HCT116 (cell line): ENCODE results near the gene LYST. TPM values are rescaled to one million over a fixed set of nuclear protein-coding genes. Genes with fewer than 3 reads are reported as not detected.
A peak's percentile ranks its signal among the peaks of the same experiment; 100 is the strongest.

Experiments
- ATAC-seq: fragments of 200-7000 bp; cut with Tn5 transposase; 2 replicates; pipeline ENCODE4 v1.9.1; 2020; ENCODE audit warnings: mild to moderate bottlenecking, moderate library complexity
- BruUV-seq: library from RNA; stranded (reverse); fragments of 400-500 nt; replicated peaks from 2 replicates; lab custom pipeline; 2021; lab: Mats Ljungman, UMichigan
- CTCF ChIA-PET: fragments of 300-600 bp; sonication (Branson Sonifier 250); formaldehyde crosslinking; loops from one replicate; lab custom pipeline; 2021; ENCODE audit warnings: antibody characterized with exemption; lab: Charles Lee
- POLR2A ChIA-PET: fragments of 300-600, 350-600 bp; sonication (Branson Sonifier 250); formaldehyde crosslinking; loops from one replicate; lab custom pipeline; 2021; ENCODE audit warnings: antibody characterized with exemption; lab: Charles Lee
- RAD21 ChIA-PET, 2 experiments: fragments of 300-600 bp; sonication (Branson Sonifier 250); formaldehyde crosslinking; loops; one replicate each; lab custom pipeline; 2023; ENCODE audit warnings: low total read pairs in 2 of 2; ENCODE audit not compliant: uncharacterized antibody in 2 of 2, unreplicated experiment in 2 of 2, low non-redundant PET in 1 of 2; lab: Charles Lee
- DNase-seq: peaks from one replicate; pipeline ENCODE4 v3.0.0-alpha.2; 2010; ENCODE audit warnings: low read depth, low spot score
- H2AFZ ChIP-seq: fragments of 200-600 bp; shearing (Covaris generic), sonication (generic); 2 replicates; pipeline ENCODE4 v1.6.1; 2017; ENCODE audit warnings: low read depth, mixed run types, mixed read lengths, antibody characterized with exemption, low read length; ENCODE audit not compliant: poor library complexity, severe bottlenecking
- H3K27ac ChIP-seq: 2 replicates; pipeline ENCODE4 v1.5.1; 2012; ENCODE audit warnings: low read depth, low read length
- H3K27me3 ChIP-seq: fragments of 200-600 bp; sonication (generic); 2 replicates; pipeline ENCODE4 v1.6.1; 2016; ENCODE audit warnings: mixed run types, low read length, mixed read lengths; ENCODE audit not compliant: insufficient read depth
- H3K36me3 ChIP-seq, 2 experiments: fragments of 200-500 bp in 1 of 2; fragments of 200-600 bp in 1 of 2; sonication (Bioruptor generic) in 1 of 2; sonication (generic) in 1 of 2; 2 replicates each; pipeline versions ENCODE4 v1.5.1 to v1.6.1; 2014 to 2016; ENCODE audit warnings: low read length in 2 of 2, inconsistent platforms in 1 of 2, mixed read lengths in 1 of 2, mixed run types in 1 of 2; ENCODE audit not compliant: insufficient read depth in 2 of 2, control insufficient read depth in 1 of 2
- H3K4me1 ChIP-seq, 2 experiments: fragments of 200-600 bp in 1 of 2; sonication (generic) in 1 of 2; 2 replicates each; pipeline versions ENCODE4 v1.5.1 to v1.6.1; 2012 to 2017; ENCODE audit warnings: low read length in 2 of 2, inconsistent platforms in 1 of 2, mild to moderate bottlenecking in 1 of 2, mixed read lengths in 1 of 2, mixed run types in 1 of 2, moderate library complexity in 1 of 2; ENCODE audit not compliant: insufficient read depth in 2 of 2, control insufficient read depth in 1 of 2
- H3K4me2 ChIP-seq: fragments of 200-600 bp; sonication (generic); 2 replicates; pipeline ENCODE4 v1.6.1; 2017; ENCODE audit warnings: mixed run types, low read length, mixed read lengths
- H3K4me3 ChIP-seq, 2 experiments: fragments of 200-600 bp in 1 of 2; sonication (generic) in 1 of 2; replicated peaks in 1 of 2; 2 replicates each; pipeline ENCODE4 v1.5.1; 2011 to 2016; ENCODE audit warnings: low read length in 2 of 2, control low read depth in 1 of 2, low read depth in 1 of 2, mild to moderate bottlenecking in 1 of 2, mixed read lengths in 1 of 2, mixed run types in 1 of 2
- H3K79me2 ChIP-seq: fragments of 200-600 bp; sonication (generic); 2 replicates; pipeline ENCODE4 v1.6.1; 2017; ENCODE audit warnings: mild to moderate bottlenecking, mixed run types, low read length, moderate library complexity, mixed read lengths; ENCODE audit not compliant: insufficient read depth
- H3K9ac ChIP-seq: fragments of 200-600 bp; sonication (generic); 2 replicates; pipeline ENCODE4 v1.6.1; 2016; ENCODE audit warnings: low read length, mixed read lengths
- H3K9me2 ChIP-seq: fragments of 200-600 bp; sonication (generic), shearing (Covaris generic); 2 replicates; pipeline ENCODE4 v1.6.1; 2017; ENCODE audit warnings: mixed run types, mild to moderate bottlenecking, moderate library complexity; ENCODE audit not compliant: insufficient read depth
- H3K9me3 ChIP-seq, 2 experiments: fragments of 200-500 bp in 1 of 2; fragments of 200-600 bp in 1 of 2; sonication (Bioruptor generic) in 1 of 2; sonication (generic) in 1 of 2; 2 replicates each; pipeline ENCODE4 v1.6.1; 2014 to 2017; ENCODE audit warnings: low read length in 2 of 2, mixed read lengths in 2 of 2, inconsistent platforms in 1 of 2, low read depth in 1 of 2, mild to moderate bottlenecking in 1 of 2, mixed run types in 1 of 2, moderate library complexity in 1 of 2; ENCODE audit not compliant: control insufficient read depth in 1 of 2, insufficient read depth in 1 of 2
- H4K20me1 ChIP-seq: fragments of 200-600 bp; sonication (generic), shearing (Covaris generic); 2 replicates; pipeline ENCODE4 v1.6.1; 2017; ENCODE audit warnings: mixed run types, mild to moderate bottlenecking, moderate library complexity; ENCODE audit not compliant: insufficient read depth
- RAD21 ChIP-seq: IDR thresholded peaks from 2 replicates; pipeline ENCODE4 v1.6.1; 2012; ENCODE audit warnings: low read depth, mild to moderate bottlenecking
- TCF7L2 ChIP-seq: IDR thresholded peaks from 2 replicates; pipeline ENCODE4 v1.7.0; 2011; ENCODE audit warnings: borderline replicate concordance, inconsistent platforms; ENCODE audit not compliant: insufficient read depth, insufficient read length; ENCODE audit errors: extremely low read depth
- intact Hi-C: fragments of 100-400 bp; cut with micrococcal nuclease; formaldehyde crosslinking; loops from 2 replicates; pipeline ENCODE4 v1.10.0; 2022
- total RNA-seq: library from RNA; stranded (reverse); gene quantifications from one replicate; pipeline ENCODE4 v1.2.1, GENCODE V29; 2021; ENCODE audit not compliant: unreplicated experiment
- TF ChIP-seq, protein P1 (sequence below): IDR thresholded peaks from 2 replicates; pipeline ENCODE4 v1.6.1; 2012; ENCODE audit warnings: low read depth

Gene LYST
- total RNA-seq, 1 experiment from 2014 or later: 6.6 TPM

DNA sequence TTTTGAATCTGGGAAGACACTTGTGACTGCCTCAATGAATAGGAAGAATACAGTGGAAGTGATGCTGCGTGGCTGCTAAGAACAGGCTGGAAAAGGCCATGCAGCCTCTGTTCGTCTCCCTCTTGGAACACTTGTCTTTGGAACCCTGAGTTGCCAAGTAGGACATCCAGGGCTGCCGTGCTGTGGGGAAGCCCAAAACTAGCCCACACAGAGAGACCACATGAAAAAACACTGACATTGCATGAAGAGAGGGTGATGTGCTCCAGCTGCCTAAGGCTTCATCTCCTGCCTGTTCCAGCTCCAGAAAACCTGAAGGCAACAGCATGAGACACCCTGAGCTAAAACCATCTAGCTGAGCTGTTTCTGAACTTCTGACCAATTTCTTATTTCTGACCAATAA, 156.0 kb downstream of the LYST start:
- Histone ChIP-seq H3K27me3 (no peaks in the 10 kb centered on the region), H3K4me3 (no peak overlapping the region), H3K79me2 (no peaks in the 10 kb centered on the region), H3K27ac (no peak overlapping the region), H3K4me1 (peaks cover 0 to 26% of the 10 kb centered on the region in 2 experiments; a peak in 2 of 4 replicates), H3K9ac (no peak overlapping the region), H4K20me1 (no peaks in the 10 kb centered on the region), H3K9me3 (no peaks in the 10 kb centered on the region), H3K9me2 (no peaks in the 10 kb centered on the region; the same call in 1 of the 2 replicates), H3K36me3 (no peaks in the 10 kb centered on the region), H2AFZ (no peak overlapping the region), H3K4me2 (no peak overlapping the region)
- no peak for ATAC-seq
- POLR2A ChIA-PET: no interaction called here
- intact Hi-C loops: no loop called here
- RAD21 ChIA-PET: no interaction called here
- no peak for TF ChIP-seq TCF7L2
- TF ChIP-seq, protein P1, sequence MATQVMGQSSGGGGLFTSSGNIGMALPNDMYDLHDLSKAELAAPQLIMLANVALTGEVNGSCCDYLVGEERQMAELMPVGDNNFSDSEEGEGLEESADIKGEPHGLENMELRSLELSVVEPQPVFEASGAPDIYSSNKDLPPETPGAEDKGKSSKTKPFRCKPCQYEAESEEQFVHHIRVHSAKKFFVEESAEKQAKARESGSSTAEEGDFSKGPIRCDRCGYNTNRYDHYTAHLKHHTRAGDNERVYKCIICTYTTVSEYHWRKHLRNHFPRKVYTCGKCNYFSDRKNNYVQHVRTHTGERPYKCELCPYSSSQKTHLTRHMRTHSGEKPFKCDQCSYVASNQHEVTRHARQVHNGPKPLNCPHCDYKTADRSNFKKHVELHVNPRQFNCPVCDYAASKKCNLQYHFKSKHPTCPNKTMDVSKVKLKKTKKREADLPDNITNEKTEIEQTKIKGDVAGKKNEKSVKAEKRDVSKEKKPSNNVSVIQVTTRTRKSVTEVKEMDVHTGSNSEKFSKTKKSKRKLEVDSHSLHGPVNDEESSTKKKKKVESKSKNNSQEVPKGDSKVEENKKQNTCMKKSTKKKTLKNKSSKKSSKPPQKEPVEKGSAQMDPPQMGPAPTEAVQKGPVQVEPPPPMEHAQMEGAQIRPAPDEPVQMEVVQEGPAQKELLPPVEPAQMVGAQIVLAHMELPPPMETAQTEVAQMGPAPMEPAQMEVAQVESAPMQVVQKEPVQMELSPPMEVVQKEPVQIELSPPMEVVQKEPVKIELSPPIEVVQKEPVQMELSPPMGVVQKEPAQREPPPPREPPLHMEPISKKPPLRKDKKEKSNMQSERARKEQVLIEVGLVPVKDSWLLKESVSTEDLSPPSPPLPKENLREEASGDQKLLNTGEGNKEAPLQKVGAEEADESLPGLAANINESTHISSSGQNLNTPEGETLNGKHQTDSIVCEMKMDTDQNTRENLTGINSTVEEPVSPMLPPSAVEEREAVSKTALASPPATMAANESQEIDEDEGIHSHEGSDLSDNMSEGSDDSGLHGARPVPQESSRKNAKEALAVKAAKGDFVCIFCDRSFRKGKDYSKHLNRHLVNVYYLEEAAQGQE: no peak
- no peak for DNase-seq
- CTCF ChIA-PET: no interaction called here
- BruUV-seq: no TSS peak

DNA sequence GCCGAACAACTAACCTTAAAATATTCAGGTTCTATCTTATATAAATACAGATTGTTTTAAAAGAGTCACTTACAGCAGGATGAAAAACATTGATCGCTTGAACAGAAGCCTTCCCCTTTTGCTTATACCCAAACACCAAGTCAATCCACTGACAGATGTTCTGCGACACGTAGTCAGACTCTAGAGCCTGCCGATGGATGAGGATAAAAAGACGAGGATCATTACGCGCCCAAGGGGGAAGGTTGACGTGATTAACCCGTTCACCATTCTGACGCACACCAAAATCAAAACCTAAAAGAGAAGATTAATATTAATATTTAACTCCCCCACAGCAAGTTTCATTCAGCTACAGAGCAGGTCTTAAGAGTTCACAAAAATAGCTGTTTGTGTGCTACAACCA, 157.7 kb downstream of the LYST start:
- H3K27ac ChIP-seq: no peak overlapping the region; the same call in 1 of the 2 replicates

More for the DNA sequence above, 157.7 kb downstream of the LYST start:
- no peak for DNase-seq
- Histone ChIP-seq H3K79me2 (no peaks in the 10 kb centered on the region), H3K36me3 (no peaks in the 10 kb centered on the region), H3K27me3 (no peaks in the 10 kb centered on the region), H3K9me3 (no peaks in the 10 kb centered on the region), H2AFZ (no peak overlapping the region), H3K4me1 (peaks cover 0 to 26% of the 10 kb centered on the region in 2 experiments; a peak in 2 of 4 replicates), H3K4me2 (peak overlapping the region; percentile 65), H4K20me1 (no peaks in the 10 kb centered on the region), H3K9me2 (no peaks in the 10 kb centered on the region; the same call in 1 of the 2 replicates), H3K9ac (0 out of 2 replicates have a peak overlapping the region, but pooled peaks have one; percentile 23), H3K4me3 (no peak overlapping the region)
- intact Hi-C loops: no loop called here
- no peak for TF ChIP-seq RAD21
- no TSS peak for BruUV-seq
- no peak; the same call in 1 of the 2 replicates for ATAC-seq
- ChIA-PET CTCF (no interaction called here), POLR2A (no interaction called here), RAD21 (no interaction called here)
